ENCODE results near the gene RASA4.
"Not testable (repeated sequence)": the region's sequence is repeated elsewhere in the genome, so short reads cannot be mapped to it uniquely, and the experiment has no call there.

Gene RASA4
- 0.54 to 3.0 (median 1.4) reads per million in 4 donors for total RNA-seq

- peak; percentile 1 to 48 (median 18) for DNase-seq
Measured at GRCh38 chr7:102616507-102617125, at the start of gene RASA4. RASA4 (minus strand) TSS chr7:102616756; CDS start chr7:102616689, 67 bp downstream.

GRCh38 chr7:102664765-102665164 lies 48.2 kb upstream of the RASA4 start:
- not testable (repeated sequence) for DNase-seq

GRCh38 chr7:102649924-102650323 lies 33.4 kb upstream of the RASA4 start, which contains the start of gene SPDYE2B:
SPDYE2B (plus strand) TSS chr7:102650319; CDS start chr7:102652349, 2,030 bp downstream.
- not testable (repeated sequence) for DNase-seq

- not testable (repeated sequence) for DNase-seq
Measured at GRCh38 chr7:102647813-102648212, 31.3 kb upstream of the RASA4 start.

- DNase-seq: not testable (repeated sequence)
Measured at GRCh38 chr7:102643404-102643803, 26.8 kb upstream of the RASA4 start.

GRCh38 chr7:102642691-102643090 lies 26.1 kb upstream of the RASA4 start, which contains the start of gene UPK3BL1:
UPK3BL1 (minus strand) TSS chr7:102642791; CDS start chr7:102642741, 50 bp downstream.
- not testable (repeated sequence) for DNase-seq

GRCh38 chr7:102638848-102639247 lies 22.3 kb upstream of the RASA4 start:
- peak in 1 of 5 donors; percentile 15 for DNase-seq

GRCh38 chr7:102636956-102637355 lies 20.4 kb upstream of the RASA4 start:
- DNase-seq: not testable (repeated sequence)

GRCh38 chr7:102635354-102635753 lies 18.8 kb upstream of the RASA4 start:
- not testable (repeated sequence) for DNase-seq

- DNase-seq: not testable (repeated sequence)
Measured at GRCh38 chr7:102634299-102634698, 17.7 kb upstream of the RASA4 start.

GRCh38 chr7:102630622-102631021 lies 14.1 kb upstream of the RASA4 start:
- DNase-seq: not testable (repeated sequence)

- not testable (repeated sequence) for DNase-seq
Measured at GRCh38 chr7:102627271-102627904, 10.8 kb upstream of the RASA4 start.

- not testable (repeated sequence) for DNase-seq
Measured at GRCh38 chr7:102618122-102618521, 1.6 kb upstream of the RASA4 start.

GRCh38 chr7:102615930-102616329 lies 626 bp downstream of the RASA4 start:
- not testable (repeated sequence) for DNase-seq

GRCh38 chr7:102614873-102615272 lies 1.7 kb downstream of the RASA4 start:
- not testable (repeated sequence) for DNase-seq

GRCh38 chr7:102614346-102614697 lies 2.2 kb downstream of the RASA4 start:
- DNase-seq: not testable (repeated sequence)

- not testable (repeated sequence) for DNase-seq
Measured at GRCh38 chr7:102613575-102614345, 2.8 kb downstream of the RASA4 start.

GRCh38 chr7:102611675-102612325 lies 4.8 kb downstream of the RASA4 start:
- not testable (repeated sequence) for DNase-seq

GRCh38 chr7:102611013-102611674 lies 5.4 kb downstream of the RASA4 start:
- DNase-seq: not testable (repeated sequence)

GRCh38 chr7:102610441-102610840 lies 6.1 kb downstream of the RASA4 start:
- DNase-seq: not testable (repeated sequence)

- not testable (repeated sequence) for DNase-seq
Measured at GRCh38 chr7:102609734-102610133, 6.8 kb downstream of the RASA4 start.

GRCh38 chr7:102606848-102607247 lies 9.7 kb downstream of the RASA4 start:
- not testable (repeated sequence) for DNase-seq

All from T-helper 1 cell (primary cell).